ENCODE measurements around the gene NPHP4.

DNA sequence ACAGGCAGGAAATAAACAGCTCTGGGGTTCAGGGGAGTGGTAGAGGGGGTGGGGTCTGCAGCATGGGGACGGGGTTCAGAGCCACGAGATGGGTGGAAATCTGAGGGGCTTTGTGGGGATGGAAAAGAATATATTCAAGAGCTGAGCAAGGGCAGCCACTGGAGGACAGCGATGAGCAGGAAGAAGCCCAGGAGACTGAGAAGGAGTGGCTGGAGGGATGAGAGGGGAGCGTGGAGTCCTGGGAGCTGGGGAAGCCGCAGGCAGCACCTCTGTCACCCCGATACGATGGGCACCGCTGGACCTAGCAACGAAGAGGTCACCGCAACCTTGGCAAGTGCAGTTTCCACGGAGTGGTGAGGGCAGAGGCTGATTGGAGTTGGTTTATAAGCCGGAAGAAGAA, 43.5 kb upstream of the NPHP4 start:
- TF ChIP-seq POLR2A (IDR thresholded peaks at IDR 0.05; ENCODE audit: low read depth, low read length), result no peak
- no peak for TF ChIP-seq EZH2 (IDR thresholded peaks at IDR 0.05; ENCODE audit: borderline replicate concordance, low read depth, low read length, severe bottlenecking)
- no peak for TF ChIP-seq POLR2AphosphoS5 (IDR thresholded peaks at IDR 0.05; ENCODE audit: insufficient read depth, low read depth, low read length)
- TF ChIP-seq, protein P1, sequence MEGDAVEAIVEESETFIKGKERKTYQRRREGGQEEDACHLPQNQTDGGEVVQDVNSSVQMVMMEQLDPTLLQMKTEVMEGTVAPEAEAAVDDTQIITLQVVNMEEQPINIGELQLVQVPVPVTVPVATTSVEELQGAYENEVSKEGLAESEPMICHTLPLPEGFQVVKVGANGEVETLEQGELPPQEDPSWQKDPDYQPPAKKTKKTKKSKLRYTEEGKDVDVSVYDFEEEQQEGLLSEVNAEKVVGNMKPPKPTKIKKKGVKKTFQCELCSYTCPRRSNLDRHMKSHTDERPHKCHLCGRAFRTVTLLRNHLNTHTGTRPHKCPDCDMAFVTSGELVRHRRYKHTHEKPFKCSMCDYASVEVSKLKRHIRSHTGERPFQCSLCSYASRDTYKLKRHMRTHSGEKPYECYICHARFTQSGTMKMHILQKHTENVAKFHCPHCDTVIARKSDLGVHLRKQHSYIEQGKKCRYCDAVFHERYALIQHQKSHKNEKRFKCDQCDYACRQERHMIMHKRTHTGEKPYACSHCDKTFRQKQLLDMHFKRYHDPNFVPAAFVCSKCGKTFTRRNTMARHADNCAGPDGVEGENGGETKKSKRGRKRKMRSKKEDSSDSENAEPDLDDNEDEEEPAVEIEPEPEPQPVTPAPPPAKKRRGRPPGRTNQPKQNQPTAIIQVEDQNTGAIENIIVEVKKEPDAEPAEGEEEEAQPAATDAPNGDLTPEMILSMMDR (IDR thresholded peaks at IDR 0.05; ENCODE audit: extremely low read depth in 1 of 2, insufficient read depth in 1 of 2, low read depth in 1 of 2, low read length in 2 of 2), result no peak
- no peak for TF ChIP-seq FOS (IDR thresholded peaks at IDR 0.05; ENCODE audit: borderline replicate concordance, insufficient read depth, low read length)
- no peak for TF ChIP-seq JUN (IDR thresholded peaks at IDR 0.05; ENCODE audit: borderline replicate concordance, insufficient read depth, insufficient read length, low read depth)
- TF ChIP-seq, protein P2, sequence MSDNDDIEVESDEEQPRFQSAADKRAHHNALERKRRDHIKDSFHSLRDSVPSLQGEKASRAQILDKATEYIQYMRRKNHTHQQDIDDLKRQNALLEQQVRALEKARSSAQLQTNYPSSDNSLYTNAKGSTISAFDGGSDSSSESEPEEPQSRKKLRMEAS (IDR thresholded peaks at IDR 0.05; ENCODE audit: insufficient read depth, insufficient read length), result no peak
- TF ChIP-seq GATA2 (IDR thresholded peaks at IDR 0.05; ENCODE audit: insufficient read depth, insufficient read length, low read depth, low read length), result no peak

Data from endothelial cell of umbilical vein (primary cell).